HG02938 (cell line): ENCODE measurements around the gene CSTF1.
A peak's percentile ranks its signal among the peaks of the same experiment; 100 is the strongest.
"Not testable (repeated sequence)": the region's sequence is repeated elsewhere in the genome, so short reads cannot be mapped to it uniquely, and the experiment has no call there.

Experiments used
- ATAC-seq: cut with Tn5 transposase; IDR thresholded peaks from one replicate; pipeline ENCODE4 v1.9.1; 2021; ENCODE audit warnings: mild to moderate bottlenecking, moderate library complexity; ENCODE audit not compliant: unreplicated experiment

The CSTF1 gene

DNA sequence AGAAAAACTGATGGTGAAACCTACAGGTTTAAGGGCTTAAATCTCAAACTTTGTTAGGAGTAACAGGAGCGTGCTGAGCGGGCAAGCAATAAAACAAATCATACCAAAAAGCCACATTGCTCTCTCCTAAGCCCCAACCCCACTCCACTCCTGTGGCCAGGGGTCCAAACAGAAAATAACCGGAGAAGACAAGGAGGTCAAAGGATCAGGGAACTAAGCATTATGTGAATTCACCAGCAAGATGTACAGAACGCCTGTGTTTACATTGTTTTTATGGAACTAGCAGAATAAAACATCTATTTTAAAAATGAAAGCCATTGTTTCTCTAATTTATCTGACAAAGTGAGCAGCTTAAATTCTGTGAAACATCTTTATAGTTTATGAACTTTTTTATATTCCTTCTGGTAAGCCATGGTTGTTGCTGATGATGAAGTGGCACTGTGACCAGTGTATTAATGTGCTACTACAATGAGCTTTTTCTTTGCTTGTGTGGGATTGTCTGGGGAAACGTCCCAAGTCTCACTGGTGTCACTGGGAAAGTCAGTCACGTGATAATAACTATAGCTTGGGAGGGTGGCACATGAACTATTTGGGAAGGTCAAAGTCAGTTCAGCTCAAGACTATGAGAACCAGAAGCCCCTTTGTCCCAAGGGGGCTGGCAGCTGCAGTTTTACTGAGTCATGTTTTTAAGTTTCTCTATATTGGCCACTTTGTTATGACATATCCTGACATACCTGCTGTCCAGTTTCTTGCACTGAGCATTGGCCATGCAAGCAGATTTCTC, 23.9 kb upstream of the CSTF1 start:
- no peak for ATAC-seq

DNA sequence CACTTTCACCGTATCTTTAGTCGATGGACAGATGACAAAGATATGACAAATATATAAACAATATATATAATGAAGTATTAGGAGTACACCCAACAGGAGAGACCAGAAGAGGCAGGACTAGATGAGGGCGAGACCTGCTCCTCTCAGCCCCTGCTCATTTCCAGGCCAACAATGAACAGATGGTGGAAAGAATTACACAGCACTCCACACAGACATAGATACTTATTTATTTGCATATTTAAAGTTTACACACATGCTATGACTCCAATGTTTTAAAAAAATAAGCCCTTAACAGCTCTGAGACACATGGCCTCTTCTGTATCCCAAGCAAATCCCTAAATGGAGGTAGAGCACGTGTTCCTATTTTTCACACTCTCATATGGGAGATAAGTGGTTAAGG, 23.3 kb upstream of the CSTF1 start:
- no peak for ATAC-seq

DNA sequence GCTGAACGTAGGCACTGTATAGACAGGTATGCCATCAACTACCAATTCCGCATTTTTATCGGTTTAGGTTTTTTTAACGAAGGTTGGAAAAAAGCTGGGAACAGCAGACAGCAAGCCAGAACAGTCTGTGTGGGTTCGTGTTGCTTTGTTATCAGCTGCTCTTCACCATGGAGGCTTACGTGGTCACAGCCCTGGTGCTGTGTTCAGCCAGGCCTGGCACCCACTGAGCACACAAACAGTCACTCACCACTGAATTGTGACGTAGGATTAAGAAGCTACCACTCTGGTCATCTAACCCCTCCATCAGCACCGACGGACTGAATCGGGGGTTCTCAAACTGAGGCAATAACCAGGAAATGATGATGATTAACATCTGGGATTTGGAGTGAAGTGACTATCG, 20.5 kb upstream of the CSTF1 start:
- no peak for ATAC-seq

DNA sequence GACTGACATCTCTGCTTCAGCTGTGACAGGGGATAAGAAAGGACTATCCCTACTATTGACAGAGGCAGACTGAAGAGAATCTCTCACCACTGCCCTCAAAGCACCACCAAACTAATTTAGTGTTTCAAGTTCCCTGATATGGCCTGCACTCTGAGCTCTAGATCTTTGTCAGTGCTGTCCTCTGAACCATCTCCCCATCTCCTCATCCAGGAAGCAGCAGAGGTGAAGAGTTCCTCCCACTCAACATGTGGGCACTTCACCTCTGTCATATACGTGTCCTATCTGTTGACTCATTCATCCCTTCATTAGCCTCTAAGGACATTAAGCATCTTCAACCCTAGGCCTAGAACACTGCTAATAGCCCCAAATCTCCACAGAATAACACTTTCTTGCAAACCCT, 19.6 kb upstream of the CSTF1 start:
- no peak for ATAC-seq

DNA sequence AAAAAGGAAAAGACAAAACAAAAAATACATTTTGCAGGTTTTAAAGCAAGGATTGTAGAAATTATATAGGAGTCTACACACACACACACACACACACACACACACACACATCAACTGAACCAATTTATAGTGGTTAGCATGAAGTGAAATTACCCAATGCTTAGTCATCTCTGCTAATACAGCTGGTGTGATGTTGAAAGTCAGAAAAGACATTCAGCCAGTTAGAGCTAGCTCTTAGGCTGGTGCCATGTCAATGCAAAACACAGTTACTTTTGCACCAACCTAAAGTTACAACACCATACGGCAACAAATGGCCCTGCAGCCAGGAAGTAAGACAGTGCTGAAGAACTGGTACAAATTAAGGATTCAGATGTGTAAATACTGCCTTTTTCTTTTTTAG, 18.5 kb upstream of the CSTF1 start:
- ATAC-seq, result peak; percentile 63

DNA sequence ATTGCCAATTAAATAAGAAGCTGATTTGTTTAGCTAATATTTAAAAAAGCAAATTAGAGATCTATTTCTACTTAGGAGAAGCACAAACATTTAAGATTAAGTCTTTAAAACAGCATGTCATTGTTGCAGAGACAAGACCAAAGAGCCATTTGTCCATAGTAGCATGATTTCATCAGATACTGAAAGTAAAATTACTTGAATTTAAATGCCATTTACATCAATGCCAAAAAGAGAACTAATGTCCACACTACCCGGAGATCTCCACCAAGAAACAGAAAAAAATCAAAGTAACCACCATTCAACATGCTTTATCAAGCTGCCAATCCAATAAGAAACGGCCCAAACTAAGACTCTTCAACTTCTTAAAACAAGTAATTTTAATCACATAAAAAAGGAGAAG, 16.1 kb upstream of the CSTF1 start:
- ATAC-seq, result no peak

DNA sequence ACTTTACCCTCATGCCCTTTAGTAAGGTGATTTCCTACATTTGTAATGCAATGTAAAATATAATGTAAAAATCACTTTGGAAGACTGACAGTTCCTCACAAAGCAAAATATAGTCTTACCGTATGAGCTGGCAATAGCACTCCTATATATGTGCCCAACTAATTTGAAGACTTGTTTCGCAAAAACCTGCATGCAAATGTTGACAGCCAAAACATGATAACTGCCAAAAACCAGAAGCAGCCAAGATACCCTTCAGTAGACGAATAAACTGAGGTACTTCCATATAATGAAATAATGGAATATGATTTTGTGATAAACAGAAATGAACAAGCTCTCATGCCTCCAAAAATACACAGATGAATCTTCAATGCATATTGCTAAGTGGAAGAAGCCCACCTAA, 14.1 kb upstream of the CSTF1 start:
- ATAC-seq, result no peak

DNA sequence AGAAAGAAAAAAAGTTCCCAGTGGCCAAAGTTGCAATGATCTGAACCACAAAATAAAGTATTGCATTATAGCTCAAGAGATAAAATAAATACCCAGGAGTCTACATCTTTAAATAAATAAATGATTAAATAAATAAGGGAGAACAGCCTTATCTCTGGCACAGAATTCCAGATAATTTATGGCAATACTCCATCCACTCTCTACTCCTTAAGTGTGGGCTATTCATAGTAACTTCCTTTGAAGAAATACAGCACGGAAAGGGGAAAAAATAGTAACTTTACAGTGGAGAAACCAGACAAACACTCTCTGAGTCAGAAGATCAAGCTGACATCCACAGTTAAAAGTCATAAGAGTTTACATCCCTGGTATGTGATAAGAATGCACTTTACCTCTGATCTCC, 12.1 kb upstream of the CSTF1 start:
- no peak for ATAC-seq

DNA sequence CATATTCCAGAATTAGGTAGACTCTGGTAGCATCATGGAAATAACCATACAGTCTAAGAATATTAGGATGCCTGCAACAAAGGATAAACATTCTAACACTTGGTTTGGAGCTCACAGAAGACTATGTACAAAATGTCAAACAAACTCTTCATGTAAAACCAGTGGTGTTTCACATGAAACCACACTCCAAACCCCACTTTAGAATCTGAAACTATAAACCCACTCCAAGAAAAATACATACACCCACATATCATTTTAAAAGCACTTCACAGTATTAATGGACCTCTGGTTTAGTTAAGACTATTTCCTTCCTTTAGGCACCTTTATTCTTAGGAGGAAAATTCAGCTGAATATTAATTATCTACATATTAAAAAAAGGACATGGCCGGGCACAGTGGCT, 10.9 kb upstream of the CSTF1 start:
- no peak for ATAC-seq

DNA sequence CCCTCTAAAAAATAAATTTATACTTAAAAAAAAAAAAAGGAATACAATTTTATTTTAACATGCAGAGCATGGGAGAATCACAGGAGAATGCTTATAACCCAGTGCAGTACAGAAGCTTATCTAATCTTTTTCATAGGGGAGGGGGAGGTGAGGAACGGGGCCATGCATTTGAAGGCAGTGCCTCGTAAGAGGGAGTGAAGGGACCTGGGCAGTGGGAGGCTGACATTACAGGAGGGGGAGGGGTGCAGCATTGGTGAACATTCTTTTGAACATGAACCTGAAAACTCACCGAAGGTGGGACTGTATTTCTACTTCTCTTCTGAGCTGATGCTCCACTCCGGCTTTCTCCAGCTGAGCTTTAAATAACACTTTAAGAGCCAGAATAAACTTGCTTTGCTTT, 9.7 kb upstream of the CSTF1 start:
- ATAC-seq, result no peak

DNA sequence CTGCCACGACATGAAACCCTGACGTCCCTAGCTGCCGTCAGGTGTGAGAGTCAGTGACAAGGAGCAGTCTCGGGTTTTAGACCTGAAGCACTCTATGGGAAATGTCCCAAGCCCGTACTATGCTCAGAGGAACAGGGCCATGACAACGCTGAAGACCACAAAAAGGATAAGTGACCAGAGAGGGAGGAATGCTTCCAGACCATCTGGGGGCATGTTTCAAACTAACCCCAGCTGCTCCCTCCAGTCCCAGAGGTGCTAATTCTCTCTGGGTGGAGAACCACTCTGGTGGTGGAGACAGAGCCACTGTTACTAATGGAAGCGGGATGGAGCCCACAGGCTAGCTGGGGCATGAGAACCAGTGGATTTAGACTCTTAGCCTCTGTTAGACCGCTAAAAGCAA, 9.1 kb upstream of the CSTF1 start:
- no peak for ATAC-seq

DNA sequence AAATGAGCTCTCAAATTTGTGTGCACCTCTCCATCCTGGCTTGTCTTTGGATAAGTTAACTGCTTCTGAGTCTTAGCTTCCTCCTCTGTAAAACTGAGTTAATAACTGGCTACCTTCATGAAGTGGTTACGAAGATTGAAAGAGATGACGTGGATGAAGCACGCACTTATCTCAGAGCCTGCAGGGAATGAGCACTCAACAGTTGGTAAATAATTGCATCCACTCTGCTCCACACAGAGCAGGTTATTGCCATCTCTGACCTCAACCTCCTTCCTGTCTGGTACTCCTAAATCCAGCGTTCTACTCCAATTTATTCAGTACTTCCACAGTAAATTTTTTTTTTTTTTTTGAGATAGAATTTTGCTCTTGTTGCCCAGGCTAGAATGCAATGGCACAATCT, 7.3 kb upstream of the CSTF1 start:
- ATAC-seq, result no peak

DNA sequence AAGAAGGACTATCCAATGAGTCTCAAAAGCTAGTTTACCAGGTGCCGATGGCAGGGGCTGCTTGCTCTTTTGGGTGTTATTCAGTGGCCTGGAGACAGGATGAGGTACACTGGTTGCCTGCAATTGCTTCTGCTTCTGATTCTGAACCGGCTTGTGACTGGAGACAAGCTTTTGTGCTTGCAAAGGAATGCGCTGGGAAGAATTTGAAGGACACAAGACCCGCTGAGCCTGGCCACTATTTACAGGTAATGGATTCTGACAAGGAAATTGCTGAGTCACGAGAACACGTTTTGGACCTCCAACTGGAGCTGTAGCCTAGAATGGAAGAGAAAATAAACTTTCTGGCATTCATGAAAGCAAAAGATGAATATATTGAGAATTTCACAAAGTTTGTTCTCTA, 6.2 kb upstream of the CSTF1 start:
- ATAC-seq, result no peak

DNA sequence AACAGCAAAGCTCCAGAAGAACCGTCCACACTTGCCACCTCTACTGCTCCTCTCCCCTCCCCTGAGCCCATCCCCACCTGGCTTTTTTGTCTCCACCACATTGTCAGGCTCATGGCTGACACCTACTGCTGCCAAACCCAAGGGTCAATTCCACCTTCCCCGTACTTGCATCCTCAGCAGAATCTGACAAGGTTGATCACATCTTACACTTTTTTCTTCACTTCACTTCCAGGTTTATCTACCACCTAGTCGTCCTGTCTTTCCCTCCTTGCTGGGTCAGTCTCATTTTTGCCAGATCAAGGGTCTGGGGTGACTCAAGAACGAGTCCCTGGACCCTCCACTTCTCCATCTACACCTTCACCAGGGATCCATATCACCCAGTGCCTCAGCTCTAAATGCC, 3.6 kb upstream of the CSTF1 start:
- ATAC-seq, result no peak

DNA sequence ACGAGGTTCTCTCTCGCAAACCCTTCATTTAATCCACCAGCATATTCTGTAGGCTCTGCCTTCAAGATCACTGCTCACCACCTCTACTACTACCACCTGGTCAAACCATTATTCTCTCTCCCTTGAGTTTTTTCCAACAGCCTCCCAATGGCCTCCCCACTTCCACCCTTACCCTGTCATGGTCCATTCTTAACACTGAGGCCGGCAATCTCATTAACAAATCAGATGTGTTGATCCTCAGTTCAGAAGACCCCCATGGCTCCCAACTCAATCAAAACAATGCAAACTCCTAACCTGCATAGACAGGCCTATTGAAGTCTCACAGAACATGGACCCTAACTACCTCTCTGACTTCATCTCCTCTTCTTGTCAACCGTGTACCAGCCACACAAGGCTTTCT, 2.6 kb upstream of the CSTF1 start:
- ATAC-seq, result no peak

DNA sequence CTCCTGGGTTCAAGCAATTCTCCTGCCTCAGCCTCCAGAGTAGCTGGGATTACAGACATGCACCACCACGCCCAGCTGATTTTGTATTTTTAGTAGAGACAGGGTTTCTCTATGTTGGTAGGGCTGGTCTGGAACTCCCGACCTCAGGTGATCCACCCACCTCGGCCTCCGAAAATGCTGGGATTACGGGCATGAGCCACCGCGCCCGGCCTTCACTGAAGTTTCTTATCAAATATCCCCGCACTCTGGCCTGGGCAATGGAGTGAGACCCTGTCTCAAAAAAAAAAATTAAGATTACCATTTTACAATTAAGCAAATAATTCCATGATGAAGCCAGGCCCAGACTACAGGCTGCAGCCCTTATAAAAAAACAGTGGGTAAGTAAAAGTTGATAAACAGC, 2.0 kb upstream of the CSTF1 start:
- not testable (repeated sequence) for ATAC-seq

DNA sequence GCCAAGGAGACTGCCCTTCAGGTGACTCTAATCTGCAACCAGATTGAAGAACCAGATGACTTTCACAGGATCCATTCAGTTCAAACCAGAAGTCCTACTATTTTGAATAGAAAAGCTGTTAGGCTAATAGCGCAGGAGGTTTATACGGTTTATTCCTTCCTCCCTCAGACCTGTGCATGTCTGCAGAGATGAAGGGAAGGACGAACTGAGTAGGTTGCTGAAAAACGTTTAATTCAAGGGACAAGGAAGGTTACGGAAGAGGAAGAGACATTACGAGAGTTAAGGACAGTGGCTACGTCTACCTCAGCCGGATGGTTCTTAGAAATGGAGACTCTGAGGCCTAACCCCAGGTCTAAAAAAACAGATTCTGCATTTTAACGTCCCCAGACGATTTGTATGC, 1.4 kb upstream of the CSTF1 start:
- no peak for ATAC-seq

DNA sequence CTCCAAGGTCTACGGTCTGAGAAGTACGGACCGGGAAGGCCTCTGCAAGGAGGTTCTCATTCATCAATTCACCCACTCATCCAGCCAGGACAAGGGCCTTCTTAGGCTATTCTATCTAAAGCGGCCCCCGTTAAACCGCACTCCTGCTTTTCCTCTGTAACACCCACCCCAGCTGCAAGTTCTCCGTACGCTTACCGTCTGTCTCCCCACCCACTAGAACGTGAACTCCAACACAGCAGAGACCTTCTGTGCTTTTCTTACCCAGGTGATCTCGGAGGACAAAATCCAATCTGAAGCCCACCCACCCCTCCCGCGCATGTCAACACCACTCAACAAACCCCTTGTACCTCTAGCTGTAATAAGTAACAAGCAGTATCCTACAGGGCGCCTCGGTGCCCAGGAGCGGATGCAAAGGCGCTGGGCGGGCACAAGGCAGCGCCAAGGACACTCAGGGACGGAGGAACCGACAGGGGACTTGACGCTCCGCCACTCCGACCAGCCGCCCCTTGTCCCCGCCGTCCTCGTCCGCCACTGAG, 781 bp upstream of the CSTF1 start:
- no peak for ATAC-seq

DNA sequence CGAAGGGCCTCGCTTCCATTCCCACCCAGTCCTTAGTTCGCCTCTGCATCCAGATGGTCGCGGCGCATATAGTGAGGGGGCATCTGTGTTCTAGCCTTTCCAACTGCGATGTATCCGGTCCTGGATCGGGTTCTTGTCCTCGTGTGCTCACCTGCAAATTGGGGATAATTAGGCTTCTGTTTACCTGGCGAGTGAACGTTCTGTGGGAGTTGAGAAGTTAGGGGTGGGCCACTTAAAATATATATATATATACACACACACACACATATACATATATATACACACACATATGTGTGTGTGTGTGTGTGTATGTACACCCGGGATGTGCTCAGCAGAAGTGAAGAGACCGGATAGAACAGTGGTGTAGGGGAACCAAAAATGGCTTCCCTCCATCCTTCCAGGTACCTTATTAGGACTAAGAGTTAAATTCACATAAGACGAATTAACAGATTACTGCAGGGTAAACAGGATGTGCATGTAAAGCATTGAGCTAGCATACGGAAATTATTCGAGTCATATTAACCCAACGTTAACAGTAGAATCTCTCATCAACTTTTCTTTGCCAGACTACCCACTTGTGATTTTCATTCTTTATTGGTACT, 537 bp downstream of the CSTF1 start:
- ATAC-seq, result no peak

DNA sequence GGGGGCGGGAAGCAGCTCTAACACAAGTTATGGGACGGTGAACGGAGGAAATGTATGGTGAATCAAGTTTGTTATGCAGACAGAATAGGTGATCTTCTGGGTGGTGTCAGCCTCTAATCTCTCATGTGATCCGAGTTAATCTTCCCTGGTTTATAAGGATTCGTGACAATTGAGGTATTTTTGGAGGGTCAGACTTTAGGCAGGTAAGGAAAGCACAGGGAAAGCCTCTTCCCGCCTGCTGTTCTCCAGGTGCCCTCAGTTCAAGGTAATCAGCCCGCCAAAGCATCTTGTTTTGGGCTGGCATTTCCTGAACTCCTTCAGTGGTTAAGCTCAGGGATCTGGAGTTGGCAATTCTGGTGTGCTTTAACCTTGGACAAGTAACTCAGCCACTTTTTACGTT, 1.2 kb downstream of the CSTF1 start:
- ATAC-seq, result no peak

DNA sequence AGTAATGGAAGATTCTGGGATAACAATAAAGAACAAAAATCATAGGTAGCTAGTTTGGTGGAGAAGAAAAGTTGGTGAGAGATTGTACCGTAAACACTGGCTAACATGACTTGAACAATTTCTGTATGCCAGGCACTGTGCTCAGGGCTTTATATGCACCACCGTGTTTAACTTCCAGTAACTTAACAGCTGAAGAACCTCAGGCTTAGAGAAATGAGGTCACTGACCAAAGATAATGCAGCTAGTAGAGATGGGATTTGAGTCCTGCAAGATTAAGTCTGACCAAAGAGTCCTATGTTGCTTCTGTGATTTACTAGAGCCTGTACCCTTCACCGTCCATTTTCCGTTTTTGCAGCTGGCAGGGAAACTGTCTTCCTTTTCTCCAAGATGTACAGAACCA, 2.7 kb downstream of the CSTF1 start:
- no peak for ATAC-seq

DNA sequence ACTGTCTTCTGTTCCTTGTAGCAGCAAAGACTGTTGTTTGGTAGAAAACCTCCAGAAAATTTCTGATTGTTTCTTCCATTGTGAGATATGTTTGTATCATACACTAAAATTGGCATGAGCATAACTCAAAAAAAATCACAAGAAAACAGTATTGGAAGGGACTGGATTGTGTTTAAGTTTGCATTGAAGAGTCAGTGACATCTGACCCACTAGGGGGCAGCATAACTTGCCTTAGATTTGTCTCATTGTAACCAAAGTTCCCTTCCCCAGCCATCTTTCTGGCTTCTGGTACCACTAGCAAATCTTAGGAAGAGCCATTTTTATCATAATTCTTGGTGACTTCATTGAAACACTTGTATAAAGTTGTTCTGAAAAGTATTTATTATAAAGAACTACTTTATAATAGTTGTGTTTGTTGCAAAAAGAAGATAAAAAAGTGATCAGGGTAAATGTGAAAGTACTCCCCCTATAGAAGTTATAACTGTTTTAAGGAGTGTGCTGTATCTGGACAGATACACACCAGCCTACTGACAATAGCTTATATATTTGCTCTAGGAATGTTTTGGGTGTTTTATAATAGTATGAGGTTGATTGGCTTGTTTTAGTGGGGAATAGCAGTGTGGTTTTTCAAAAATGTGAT, 7.7 kb downstream of the CSTF1 start:
- peak; percentile 68 for ATAC-seq
